Measurements from ENCODE around the gene LRRC8D.

Gene LRRC8D

GRCh38 chr1:89870998-89871397 lies 50.2 kb downstream of the LRRC8D start:
- no peak for DNase-seq (ENCODE audit: low read depth)

- DNase-seq (ENCODE audit: low read depth), result no peak
Observed at GRCh38 chr1:89871768-89872473, 51.1 kb downstream of the LRRC8D start.

- no peak for DNase-seq (ENCODE audit: low read depth)
Observed at GRCh38 chr1:89872567-89872966, 51.7 kb downstream of the LRRC8D start.

- DNase-seq (ENCODE audit: low read depth), result no peak
Observed at GRCh38 chr1:89873288-89873687, 52.5 kb downstream of the LRRC8D start.

DNA sequence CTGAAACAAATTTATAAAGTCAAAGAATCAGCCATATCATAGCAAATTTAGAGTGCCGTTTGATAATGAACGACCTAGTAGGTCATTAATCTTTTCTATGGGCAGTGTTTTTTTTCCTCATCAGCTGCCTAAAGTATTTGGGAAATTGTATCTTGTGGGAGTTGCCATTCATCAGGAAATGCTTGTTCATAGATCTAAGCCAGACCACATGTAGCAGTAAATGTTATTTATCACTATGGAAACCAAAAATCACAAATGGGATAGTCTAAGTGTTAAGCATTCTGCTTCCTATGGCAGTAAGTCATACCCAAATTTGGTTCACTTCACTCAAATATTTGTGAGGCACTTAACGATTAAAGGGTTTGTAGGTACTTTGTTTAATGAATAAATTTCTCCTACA lies 52.9 kb downstream of the LRRC8D start:
- DNase-seq (ENCODE audit: low read depth), result peak; percentile 79

GRCh38 chr1:89876463-89876862 lies 55.6 kb downstream of the LRRC8D start:
- no peak for DNase-seq (ENCODE audit: low read depth)

GRCh38 chr1:89877756-89878155 lies 56.9 kb downstream of the LRRC8D start:
- DNase-seq (ENCODE audit: low read depth), result no peak

- DNase-seq (ENCODE audit: low read depth), result no peak
Observed at GRCh38 chr1:89878256-89878655, 57.4 kb downstream of the LRRC8D start.

- no peak for DNase-seq (ENCODE audit: low read depth)
Observed at GRCh38 chr1:89880679-89881078, 59.8 kb downstream of the LRRC8D start.

DNA sequence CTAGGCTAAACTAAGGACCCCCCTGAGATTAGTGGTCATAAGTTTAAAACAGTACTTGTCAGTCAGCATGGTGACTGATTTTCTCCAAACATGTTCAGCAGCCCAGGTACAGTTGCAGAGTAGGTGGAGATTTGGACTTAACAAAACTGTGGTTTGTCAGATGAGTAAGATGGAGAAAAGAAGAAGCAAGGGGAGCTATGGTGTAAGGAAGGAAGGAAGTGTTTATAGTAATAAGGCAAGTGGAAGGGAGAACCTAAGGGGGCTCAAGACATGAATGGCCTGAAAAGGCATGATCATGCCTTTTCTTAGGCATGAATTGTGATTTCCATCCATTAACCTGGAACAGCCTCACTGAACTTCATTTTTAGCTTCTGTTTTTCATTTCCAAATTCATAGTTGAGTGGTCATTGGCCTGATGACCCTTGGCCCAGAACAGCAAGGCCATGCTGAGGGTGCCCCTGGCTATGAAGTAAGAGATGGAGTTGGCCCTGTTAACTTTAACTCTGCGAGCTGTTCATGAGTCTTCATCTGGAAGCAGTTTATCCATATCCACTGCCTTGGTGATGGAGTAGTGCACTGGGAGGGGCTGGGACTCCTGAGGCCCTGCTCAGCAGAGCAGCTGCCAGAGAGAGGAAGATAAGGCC lies 60.7 kb downstream of the LRRC8D start:
- no peak for DNase-seq (ENCODE audit: low read depth)

- no peak for DNase-seq (ENCODE audit: low read depth)
Observed at GRCh38 chr1:89882348-89883029, 61.7 kb downstream of the LRRC8D start.

DNA sequence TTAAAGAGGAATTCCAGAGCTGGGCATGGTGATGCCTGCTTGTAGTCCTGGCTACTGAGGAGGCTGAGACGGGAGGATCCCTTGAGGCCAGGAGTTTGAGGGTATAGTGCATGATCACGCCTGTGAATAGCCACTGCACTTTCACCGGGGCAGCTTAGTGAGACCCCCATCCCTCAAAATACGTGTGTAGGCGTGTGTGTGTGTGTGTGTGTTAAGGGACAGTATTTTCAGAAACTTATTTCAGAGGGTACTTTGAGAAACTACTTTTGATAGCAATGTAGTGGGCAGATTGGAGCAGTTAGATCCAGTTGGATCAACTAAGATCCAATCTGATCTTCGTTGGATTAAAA lies 62.2 kb downstream of the LRRC8D start:
- no peak for DNase-seq (ENCODE audit: low read depth)

DNA sequence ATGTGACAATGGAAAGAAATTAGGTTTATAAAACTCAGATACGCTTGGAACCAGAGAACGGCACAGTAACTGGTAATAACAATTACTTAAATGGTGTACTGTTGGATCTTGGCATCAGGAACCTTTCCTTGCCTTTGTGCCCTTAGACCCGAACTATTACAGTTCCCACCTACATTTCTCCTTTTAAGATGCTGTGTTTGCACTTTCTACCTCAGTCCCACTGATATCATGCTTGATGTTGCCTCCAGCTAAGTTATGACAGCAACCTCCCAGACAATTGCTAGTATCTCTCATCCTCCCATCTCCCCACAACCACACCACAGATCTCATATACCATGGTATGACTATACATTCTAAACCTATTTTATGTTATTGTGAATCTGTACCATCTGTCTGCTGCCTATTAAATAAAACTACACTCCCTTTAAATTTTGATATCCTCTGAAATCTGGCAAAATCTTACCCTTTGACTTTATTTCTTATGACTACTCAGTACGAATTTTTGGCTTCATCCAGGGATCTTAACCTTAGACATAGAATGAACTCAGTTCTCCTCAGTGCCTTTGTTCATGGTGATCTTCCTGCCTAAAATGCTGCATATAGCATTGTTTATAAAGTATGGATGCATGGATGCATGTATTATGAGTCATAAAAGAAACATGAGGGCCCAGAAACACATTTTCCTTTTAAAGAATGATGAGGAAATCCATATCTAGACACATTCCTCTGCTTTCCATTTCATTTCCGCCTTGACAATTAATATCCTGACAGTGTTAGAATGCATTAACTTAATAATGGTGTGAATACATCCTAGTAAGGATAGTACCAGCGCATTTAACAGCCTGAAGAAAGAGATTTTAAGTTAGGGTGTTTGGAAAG lies 64.1 kb downstream of the LRRC8D start:
- DNase-seq (ENCODE audit: low read depth), result no peak

DNA sequence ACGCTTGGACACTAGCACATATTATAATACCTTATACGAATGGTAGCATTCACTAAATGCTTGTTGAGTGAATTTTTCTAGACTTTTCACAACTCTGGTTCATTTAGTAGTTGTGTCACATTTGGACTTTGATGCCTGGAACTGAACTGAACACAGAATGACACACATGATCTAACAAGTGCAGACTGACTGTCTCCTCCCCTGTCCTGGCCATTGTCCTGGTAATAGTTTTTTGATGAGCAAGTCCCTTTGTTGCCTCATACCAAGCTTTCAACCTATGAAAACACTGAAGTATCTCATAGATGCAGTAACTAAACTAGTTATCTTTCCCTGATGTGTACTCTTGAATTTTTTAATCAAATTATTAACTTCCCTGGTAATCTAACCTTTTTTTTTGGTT lies 66.4 kb downstream of the LRRC8D start:
- no peak for DNase-seq (ENCODE audit: low read depth)

DNA sequence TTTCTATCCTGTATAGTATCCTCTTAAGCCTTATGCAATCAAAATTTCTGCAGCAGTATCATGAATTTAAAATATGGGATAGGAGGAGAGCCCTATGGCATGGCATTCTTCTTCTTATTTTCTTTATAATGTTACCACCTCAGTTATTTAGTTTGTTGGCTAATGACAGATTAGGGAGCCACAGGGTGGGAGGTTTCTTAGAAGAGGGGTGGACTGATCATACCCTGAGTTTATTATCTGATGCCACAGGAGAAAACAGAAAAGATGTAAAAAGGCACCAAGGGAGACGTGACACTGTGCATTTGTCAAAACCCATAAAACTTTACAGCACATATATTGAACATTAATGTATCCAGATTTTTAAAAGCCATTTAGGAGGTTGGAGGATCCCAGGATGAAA lies 66.9 kb downstream of the LRRC8D start:
- DNase-seq (ENCODE audit: low read depth), result no peak

- no peak for DNase-seq (ENCODE audit: low read depth)
Observed at GRCh38 chr1:89888480-89889322, 67.9 kb downstream of the LRRC8D start.

DNA sequence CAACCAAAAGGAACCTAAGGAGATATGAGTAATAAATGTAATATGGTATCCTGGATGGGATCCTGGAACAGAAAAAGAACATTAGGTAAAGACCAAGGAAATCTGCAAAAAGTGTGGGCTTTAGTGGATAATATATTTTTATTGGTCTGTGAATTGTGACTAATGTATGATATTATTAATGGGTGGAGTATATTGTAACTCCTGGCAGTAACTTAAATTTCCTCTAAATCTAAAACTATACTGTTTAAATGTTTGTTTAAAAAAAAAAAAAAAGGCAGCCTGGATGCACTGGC lies 68.4 kb downstream of the LRRC8D start:
- no peak for DNase-seq (ENCODE audit: low read depth)

DNA sequence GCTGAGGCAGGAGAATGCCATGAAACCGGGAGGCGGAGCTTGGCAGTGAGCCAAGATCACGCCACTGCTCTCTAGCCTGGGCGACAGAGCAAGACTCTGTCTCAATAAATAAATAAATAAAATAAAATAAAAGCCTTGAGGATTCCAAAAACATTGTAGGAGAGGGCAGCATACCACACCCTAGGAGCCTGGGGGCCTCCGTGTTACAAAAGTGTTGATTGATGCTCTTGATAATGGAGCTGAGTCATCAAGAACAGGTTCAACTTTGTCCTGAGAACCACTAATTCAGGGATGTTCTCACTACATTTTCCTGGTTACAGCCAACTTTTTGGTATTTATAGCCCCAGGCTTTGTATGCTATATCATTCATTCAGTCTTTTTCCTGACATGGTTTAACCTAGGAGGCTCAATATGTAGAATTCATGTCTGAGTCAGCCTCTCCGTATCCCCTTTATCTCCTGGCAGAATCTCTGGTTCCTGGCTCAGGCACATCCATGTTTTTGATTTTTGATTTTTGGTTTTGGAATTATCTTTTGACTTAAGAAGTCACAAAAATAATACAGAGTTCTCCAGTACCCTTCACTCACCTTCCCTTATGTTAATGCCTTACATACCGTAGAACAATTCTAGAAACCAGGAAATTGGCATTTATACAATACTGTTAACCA lies 69.4 kb downstream of the LRRC8D start:
- DNase-seq (ENCODE audit: low read depth), result no peak

DNA sequence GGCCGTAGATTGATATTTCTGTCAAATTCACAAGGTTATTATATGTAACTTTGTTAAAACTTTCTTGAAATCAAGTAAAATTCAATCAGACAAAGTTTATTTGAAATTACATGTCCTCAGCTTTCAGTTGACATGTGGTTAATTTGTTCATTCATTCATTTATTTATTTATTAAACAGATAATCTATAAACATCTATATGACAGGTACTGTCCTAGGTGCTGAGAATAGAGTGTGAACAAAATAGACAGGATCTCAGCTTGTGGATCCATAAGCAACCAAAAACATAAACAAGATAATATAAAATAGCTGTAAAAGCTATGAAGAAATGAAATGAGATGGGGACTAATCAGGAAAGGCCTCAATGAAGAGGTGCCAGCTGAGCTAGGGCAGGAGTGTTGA lies 72.0 kb downstream of the LRRC8D start:
- no peak for DNase-seq (ENCODE audit: low read depth)

DNA sequence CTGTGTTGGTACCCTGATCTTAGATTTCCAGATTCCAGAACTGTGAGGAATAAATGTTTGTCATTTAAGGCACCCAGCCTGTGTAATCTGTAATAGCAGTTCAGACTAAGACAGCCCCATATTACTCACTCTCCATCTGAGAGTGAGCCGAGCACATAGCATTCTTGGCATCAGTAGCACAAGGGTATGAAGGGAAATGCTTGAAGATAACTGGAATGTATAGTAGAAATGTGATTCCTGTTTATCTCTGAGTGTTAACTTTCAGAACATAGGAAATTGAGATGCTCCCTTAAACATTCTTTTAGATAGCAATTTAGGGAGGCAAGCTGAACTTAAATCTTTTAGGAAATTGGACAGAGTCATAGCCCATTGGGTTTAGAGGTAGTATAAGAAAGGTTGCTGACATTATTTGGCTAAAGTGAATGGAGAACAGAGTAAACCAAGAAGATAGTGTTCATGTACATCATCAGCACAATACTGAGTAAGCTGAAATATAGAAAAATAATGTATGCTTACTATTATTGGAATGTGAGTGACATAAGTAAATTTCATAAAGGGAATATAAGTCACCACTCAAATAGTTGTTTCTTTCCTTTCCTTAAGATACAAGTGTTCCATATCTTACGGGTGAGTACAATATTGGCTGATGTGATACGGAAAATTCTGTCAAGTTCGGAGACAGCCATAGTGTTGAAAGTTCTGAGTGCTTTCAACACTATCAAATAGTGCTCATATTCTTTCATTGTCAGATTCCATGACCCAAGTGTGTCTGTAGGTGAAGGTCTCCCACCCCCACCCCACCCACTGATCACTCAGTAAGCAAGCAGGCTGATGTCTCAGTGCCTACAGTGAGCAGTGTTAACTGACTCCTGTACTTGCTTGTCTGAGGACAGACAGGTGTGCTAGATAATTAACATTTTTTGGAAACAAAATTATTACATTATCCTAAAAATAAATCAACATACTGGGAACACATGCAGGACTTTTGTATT lies 73.7 kb downstream of the LRRC8D start:
- DNase-seq (ENCODE audit: low read depth), result peak; percentile 58

All from stromal cell of bone marrow (primary cell).